Vagina (tissue), 2 donors: ENCODE data around the gene PSMA6.

Experiments used
- POLR2A ChIP-seq, 2 donors: fragments of 450-650 bp; IDR thresholded peaks; one replicate each; pipeline ENCODE4 v1.6.1; 2017; ENCODE audit warnings: antibody characterized with exemption in 2 of 2, mild to moderate bottlenecking in 2 of 2, moderate library complexity in 2 of 2
- POLR2AphosphoS5 ChIP-seq, 2 donors: sonication (generic); formaldehyde crosslinking; IDR thresholded peaks; one replicate each; pipeline ENCODE4 v1.9.0; 2017; ENCODE audit warnings: antibody characterized with exemption in 2 of 2, mild to moderate bottlenecking in 2 of 2, low read depth in 1 of 2; ENCODE audit not compliant: insufficient read depth in 1 of 2
- TF ChIP-seq, protein P1 (sequence below), 3 experiments: fragments of 450-650 bp in 2 of 3; fragments of 200-600 bp in 1 of 3; sonication (generic) in 1 of 3; IDR thresholded peaks; one replicate each; pipeline ENCODE4 v1.5.1; 2017 to 2019; ENCODE audit warnings: antibody characterized with exemption in 3 of 3, mild to moderate bottlenecking in 2 of 3, moderate library complexity in 2 of 3

DNA sequence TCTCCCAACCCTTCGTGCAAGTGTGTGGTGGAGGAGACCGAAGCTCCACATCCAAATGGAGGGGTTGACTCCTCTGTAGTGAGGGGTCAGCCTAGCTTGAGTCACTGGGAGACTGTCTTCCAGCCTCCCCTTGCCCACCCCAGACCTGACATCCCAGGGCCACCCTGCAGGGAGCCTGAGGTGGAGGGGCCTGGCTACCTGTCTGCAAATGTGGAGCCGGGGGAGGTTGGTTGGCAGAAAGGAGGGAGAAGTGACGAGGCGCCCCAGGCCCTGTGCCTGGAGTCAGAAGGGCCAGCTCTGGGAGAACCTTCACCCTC, 74.8 kb downstream of the PSMA6 start:
- TF ChIP-seq POLR2A (IDR thresholded peaks at IDR 0.05) (no peak), POLR2AphosphoS5 (IDR thresholded peaks at IDR 0.05; ENCODE audit: insufficient read depth in 1 of 2, low read depth in 1 of 2) (no peak)
- TF ChIP-seq, protein P1, sequence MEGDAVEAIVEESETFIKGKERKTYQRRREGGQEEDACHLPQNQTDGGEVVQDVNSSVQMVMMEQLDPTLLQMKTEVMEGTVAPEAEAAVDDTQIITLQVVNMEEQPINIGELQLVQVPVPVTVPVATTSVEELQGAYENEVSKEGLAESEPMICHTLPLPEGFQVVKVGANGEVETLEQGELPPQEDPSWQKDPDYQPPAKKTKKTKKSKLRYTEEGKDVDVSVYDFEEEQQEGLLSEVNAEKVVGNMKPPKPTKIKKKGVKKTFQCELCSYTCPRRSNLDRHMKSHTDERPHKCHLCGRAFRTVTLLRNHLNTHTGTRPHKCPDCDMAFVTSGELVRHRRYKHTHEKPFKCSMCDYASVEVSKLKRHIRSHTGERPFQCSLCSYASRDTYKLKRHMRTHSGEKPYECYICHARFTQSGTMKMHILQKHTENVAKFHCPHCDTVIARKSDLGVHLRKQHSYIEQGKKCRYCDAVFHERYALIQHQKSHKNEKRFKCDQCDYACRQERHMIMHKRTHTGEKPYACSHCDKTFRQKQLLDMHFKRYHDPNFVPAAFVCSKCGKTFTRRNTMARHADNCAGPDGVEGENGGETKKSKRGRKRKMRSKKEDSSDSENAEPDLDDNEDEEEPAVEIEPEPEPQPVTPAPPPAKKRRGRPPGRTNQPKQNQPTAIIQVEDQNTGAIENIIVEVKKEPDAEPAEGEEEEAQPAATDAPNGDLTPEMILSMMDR (IDR thresholded peaks at IDR 0.05), result no peak
